NCI-H128 (cell line): ENCODE measurements around the gene RBBP9.
"Not testable (repeated sequence)": the region's sequence is repeated elsewhere in the genome, so short reads cannot be mapped to it uniquely, and the experiment has no call there.

Experiments used
- DNase-seq: peaks from one replicate; lab custom pipeline; 2025; ENCODE audit not compliant: unreplicated experiment; lab: John Stamatoyannopoulos, UW

RBBP9 gene

GRCh38 chr20:18506744-18507143 is 9.7 kb upstream of the RBBP9 start:
- DNase-seq, result no peak

DNA sequence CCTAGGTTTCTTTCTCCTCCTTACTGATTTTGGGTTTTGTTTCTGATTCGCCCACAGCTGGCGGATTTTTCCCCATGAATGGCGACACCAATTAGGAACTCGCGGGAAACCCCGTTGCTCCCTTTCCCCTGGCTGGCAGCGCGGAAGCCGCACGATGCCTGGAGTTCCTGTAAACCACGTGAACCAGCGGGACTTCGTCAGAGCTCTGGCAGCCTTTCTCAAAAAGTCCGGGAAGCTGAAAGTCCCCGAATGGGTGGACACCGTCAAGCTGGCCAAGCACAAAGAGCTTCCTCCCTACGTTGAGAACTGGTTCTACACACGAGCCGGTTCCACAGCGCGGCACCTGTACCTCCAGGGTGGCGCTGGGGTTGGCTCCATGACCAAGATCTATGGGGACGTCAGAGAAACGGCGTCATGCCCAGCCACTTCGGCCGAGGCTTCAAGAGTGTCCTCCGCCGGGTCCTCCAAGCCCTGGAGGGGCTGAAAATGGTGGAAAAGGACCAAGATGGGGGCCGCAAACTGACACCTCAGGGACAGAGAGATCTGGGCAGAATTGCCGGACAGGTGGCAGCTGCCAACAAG is 7.5 kb upstream of the RBBP9 start:
- DNase-seq, result no peak

GRCh38 chr20:18501672-18502071 is 4.6 kb upstream of the RBBP9 start:
- not testable (repeated sequence) for DNase-seq

DNA sequence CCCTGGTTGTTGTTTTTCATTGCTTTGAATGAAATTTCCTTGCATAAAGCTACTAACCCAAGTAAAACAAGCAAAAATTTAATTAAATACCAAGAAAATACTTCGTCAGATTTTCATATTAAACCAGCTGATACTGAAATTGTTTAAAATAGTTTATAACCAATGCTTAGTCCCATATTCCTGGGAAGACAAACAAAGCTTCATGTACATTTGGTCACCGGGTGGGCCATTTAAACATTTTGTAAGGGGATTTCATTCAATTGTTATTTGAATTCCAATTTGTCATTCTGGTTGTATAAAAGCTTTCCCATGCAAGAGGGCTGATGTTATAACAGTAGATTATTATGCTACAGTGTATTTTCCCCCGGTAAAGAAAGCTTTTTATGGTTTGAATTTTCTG is 578 bp upstream of the RBBP9 start:
- DNase-seq, result no peak

GRCh38 chr20:18496042-18496441 is 983 bp downstream of the RBBP9 start:
- DNase-seq, result no peak

GRCh38 chr20:18488301-18488700 is 8.7 kb downstream of the RBBP9 start:
- DNase-seq, result no peak

- DNase-seq, result no peak
Measured at GRCh38 chr20:18481596-18481995, 15.4 kb downstream of the RBBP9 start.

GRCh38 chr20:18477821-18478220 is 19.2 kb downstream of the RBBP9 start:
- no peak for DNase-seq

DNA sequence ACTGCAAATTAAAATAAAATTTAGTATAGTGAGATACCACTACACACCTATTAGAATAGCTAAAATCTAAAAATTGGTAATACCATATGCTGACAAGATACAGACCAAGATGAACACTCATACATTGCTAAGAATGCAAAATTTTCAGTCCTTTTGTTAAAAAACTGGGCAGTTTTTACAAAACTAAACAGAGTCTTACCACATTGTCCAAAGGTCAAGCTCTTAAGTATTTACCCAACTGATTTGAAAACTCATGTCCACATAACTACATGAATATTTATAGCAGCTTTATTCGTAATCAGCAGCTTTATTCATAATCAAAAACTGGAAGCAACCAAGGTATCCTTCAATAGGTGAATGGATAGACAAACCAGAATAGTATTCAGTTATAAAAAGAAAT is 19.8 kb downstream of the RBBP9 start:
- DNase-seq, result no peak

- peak; percentile 94 for DNase-seq
Measured at GRCh38 chr20:18466894-18467730, 29.9 kb downstream of the RBBP9 start, which contains the start of the genes DZANK1 and POLR3F. Gene DZANK1 (minus strand): TSS chr20:18467030. CDS start chr20:18465358, 1,672 bp downstream. Gene POLR3F (plus strand): TSS chr20:18467390. CDS start chr20:18467507, 117 bp downstream.

DNA sequence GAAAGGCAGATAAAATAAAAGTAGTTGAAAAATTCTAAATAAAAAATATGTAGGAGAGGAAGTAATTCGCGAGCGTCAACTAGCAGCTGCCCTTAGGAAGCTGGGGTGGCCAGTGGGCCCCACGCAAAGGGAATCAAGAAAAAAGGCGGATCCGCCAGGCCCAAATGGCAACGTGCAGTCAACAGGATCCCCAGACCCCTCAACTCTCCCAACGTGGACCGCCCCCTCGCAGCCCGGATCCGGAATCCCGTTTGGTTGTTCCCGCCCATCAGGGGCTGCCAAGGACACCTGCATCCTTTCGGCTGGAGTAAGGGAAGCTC is 30.5 kb downstream of the RBBP9 start:
- DNase-seq, result no peak

GRCh38 chr20:18465536-18466200 is 31.4 kb downstream of the RBBP9 start:
- no peak for DNase-seq

DNA sequence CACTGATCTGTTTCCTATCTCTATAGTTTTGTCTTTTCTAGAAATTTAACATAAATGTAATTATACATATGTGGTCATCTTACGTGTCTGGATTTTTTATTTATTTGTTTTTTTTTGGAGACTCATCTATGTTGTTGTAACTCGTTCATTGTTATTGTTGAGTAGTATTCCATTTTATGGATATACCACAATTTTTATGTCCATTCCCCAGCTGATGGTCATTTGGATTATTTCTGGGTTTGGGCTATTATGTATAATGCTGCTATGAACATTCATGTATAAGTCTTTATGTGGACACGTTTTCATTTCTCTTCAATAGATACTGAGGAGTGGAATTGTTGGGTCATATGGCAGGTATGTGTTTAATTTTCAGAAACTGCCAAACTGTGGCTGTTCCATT is 40.4 kb downstream of the RBBP9 start:
- DNase-seq, result no peak

- no peak for DNase-seq
Measured at GRCh38 chr20:18443886-18444285, 53.1 kb downstream of the RBBP9 start.

- no peak for DNase-seq
Measured at GRCh38 chr20:18440403-18440802, 56.6 kb downstream of the RBBP9 start.

DNA sequence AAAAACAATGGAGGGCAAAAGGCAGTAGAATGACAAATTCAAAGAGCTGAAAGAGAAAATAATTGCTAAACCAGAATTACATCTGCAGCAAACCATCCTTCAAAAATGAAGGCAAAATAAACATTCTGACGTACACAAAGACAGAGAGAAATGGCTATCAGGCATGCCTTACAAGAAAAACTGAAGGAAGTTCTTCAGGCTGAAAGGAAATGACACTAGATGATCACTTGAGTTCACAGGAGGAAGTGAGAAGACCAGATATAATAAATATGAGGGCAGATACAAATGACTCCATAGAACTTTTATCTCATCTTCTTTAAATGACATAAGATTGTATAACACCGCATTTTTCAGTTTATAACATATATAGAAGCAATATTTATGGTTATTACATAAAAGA is 60.2 kb downstream of the RBBP9 start:
- DNase-seq, result no peak
